ENCODE results near the gene INPP5A. TPM values are rescaled to one million over a fixed set of nuclear protein-coding genes. Genes with fewer than 3 reads are reported as not detected.

The INPP5A gene
- total and polyA plus RNA-seq, 10 of the 15 experiments (the other 5 are each of a cell fraction or from before 2014, with no cell fraction given) = 0.52 to 15.0 (median 6.3) TPM

DNA sequence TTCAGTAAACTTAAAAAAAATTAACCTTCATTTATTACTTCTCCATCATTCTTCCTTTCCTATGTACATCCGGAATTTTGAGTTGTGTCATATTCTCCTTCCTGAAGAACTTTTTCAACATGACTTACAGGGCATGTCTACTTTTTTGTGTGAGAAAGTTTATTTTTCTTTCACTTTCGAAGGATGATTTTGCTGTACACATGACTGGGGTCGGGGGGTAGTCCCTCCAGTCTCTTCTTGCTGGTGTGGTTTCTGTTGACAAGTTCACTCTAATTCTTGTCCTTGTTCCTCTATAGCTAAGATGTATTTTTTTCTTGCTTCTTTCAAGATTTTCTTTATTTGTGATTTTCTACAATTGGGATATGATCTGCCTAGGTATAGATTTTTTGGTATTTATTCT lies 55.8 kb downstream of the INPP5A start (continued):
- TF ChIP-seq, protein P1, sequence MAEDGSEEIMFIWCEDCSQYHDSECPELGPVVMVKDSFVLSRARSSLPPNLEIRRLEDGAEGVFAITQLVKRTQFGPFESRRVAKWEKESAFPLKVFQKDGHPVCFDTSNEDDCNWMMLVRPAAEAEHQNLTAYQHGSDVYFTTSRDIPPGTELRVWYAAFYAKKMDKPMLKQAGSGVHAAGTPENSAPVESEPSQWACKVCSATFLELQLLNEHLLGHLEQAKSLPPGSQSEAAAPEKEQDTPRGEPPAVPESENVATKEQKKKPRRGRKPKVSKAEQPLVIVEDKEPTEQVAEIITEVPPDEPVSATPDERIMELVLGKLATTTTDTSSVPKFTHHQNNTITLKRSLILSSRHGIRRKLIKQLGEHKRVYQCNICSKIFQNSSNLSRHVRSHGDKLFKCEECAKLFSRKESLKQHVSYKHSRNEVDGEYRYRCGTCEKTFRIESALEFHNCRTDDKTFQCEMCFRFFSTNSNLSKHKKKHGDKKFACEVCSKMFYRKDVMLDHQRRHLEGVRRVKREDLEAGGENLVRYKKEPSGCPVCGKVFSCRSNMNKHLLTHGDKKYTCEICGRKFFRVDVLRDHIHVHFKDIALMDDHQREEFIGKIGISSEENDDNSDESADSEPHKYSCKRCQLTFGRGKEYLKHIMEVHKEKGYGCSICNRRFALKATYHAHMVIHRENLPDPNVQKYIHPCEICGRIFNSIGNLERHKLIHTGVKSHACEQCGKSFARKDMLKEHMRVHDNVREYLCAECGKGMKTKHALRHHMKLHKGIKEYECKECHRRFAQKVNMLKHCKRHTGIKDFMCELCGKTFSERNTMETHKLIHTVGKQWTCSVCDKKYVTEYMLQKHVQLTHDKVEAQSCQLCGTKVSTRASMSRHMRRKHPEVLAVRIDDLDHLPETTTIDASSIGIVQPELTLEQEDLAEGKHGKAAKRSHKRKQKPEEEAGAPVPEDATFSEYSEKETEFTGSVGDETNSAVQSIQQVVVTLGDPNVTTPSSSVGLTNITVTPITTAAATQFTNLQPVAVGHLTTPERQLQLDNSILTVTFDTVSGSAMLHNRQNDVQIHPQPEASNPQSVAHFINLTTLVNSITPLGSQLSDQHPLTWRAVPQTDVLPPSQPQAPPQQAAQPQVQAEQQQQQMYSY (CRISPR knock-in tag; IDR thresholded peaks at IDR 0.05) = no peak
- no peak for TF ChIP-seq CHD1 (IDR thresholded peaks at IDR 0.05; ENCODE audit: low read depth, low read length)
- TF ChIP-seq CREM (IDR thresholded peaks at IDR 0.05; ENCODE audit: low read depth) = no peak; the same call in 1 of the 2 replicates
- TF ChIP-seq IKZF1 (conservative IDR thresholded peaks at IDR 0.05) = 0 out of 2 replicates have a peak, but pooled peaks have one; percentile 8
- no peak for TF ChIP-seq MXI1 (IDR thresholded peaks at IDR 0.05; ENCODE audit: low read depth, low read length)
- TF ChIP-seq EZH2 (IDR thresholded peaks at IDR 0.05; ENCODE audit: borderline replicate concordance, control insufficient read depth, low read depth, low read length) = no peak
- TF ChIP-seq, protein P2, sequence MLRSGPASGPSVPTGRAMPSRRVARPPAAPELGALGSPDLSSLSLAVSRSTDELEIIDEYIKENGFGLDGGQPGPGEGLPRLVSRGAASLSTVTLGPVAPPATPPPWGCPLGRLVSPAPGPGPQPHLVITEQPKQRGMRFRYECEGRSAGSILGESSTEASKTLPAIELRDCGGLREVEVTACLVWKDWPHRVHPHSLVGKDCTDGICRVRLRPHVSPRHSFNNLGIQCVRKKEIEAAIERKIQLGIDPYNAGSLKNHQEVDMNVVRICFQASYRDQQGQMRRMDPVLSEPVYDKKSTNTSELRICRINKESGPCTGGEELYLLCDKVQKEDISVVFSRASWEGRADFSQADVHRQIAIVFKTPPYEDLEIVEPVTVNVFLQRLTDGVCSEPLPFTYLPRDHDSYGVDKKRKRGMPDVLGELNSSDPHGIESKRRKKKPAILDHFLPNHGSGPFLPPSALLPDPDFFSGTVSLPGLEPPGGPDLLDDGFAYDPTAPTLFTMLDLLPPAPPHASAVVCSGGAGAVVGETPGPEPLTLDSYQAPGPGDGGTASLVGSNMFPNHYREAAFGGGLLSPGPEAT (IDR thresholded peaks at IDR 0.05; ENCODE audit: low read depth) = peak; percentile 37; the same call in 1 of the 2 replicates
- peak; percentile 81 for TF ChIP-seq RAD51 (IDR thresholded peaks at IDR 0.05)
- TF ChIP-seq, protein P3, sequence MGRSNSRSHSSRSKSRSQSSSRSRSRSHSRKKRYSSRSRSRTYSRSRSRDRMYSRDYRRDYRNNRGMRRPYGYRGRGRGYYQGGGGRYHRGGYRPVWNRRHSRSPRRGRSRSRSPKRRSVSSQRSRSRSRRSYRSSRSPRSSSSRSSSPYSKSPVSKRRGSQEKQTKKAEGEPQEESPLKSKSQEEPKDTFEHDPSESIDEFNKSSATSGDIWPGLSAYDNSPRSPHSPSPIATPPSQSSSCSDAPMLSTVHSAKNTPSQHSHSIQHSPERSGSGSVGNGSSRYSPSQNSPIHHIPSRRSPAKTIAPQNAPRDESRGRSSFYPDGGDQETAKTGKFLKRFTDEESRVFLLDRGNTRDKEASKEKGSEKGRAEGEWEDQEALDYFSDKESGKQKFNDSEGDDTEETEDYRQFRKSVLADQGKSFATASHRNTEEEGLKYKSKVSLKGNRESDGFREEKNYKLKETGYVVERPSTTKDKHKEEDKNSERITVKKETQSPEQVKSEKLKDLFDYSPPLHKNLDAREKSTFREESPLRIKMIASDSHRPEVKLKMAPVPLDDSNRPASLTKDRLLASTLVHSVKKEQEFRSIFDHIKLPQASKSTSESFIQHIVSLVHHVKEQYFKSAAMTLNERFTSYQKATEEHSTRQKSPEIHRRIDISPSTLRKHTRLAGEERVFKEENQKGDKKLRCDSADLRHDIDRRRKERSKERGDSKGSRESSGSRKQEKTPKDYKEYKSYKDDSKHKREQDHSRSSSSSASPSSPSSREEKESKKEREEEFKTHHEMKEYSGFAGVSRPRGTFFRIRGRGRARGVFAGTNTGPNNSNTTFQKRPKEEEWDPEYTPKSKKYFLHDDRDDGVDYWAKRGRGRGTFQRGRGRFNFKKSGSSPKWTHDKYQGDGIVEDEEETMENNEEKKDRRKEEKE (IDR thresholded peaks at IDR 0.05) = no peak
- TF ChIP-seq RFX5 (IDR thresholded peaks at IDR 0.05; ENCODE audit: low read depth, low read length) = no peak
- no peak for TF ChIP-seq ZNF274 (IDR thresholded peaks at IDR 0.05; ENCODE audit: insufficient read depth, insufficient read length)
- TF ChIP-seq, protein P4, sequence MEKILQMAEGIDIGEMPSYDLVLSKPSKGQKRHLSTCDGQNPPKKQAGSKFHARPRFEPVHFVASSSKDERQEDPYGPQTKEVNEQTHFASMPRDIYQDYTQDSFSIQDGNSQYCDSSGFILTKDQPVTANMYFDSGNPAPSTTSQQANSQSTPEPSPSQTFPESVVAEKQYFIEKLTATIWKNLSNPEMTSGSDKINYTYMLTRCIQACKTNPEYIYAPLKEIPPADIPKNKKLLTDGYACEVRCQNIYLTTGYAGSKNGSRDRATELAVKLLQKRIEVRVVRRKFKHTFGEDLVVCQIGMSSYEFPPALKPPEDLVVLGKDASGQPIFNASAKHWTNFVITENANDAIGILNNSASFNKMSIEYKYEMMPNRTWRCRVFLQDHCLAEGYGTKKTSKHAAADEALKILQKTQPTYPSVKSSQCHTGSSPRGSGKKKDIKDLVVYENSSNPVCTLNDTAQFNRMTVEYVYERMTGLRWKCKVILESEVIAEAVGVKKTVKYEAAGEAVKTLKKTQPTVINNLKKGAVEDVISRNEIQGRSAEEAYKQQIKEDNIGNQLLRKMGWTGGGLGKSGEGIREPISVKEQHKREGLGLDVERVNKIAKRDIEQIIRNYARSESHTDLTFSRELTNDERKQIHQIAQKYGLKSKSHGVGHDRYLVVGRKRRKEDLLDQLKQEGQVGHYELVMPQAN (conservative IDR thresholded peaks at IDR 0.05) = no peak
- no peak for TF ChIP-seq CHD2 (IDR thresholded peaks at IDR 0.05; ENCODE audit: borderline replicate concordance, low read depth, low read length)
- TF ChIP-seq RB1 (IDR thresholded peaks at IDR 0.05; ENCODE audit: borderline replicate concordance) = no peak
- TF ChIP-seq, protein P5, sequence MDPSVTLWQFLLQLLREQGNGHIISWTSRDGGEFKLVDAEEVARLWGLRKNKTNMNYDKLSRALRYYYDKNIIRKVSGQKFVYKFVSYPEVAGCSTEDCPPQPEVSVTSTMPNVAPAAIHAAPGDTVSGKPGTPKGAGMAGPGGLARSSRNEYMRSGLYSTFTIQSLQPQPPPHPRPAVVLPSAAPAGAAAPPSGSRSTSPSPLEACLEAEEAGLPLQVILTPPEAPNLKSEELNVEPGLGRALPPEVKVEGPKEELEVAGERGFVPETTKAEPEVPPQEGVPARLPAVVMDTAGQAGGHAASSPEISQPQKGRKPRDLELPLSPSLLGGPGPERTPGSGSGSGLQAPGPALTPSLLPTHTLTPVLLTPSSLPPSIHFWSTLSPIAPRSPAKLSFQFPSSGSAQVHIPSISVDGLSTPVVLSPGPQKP (IDR thresholded peaks at IDR 0.05; ENCODE audit: low read depth, low read length) = no peak
- TF ChIP-seq, protein P6, sequence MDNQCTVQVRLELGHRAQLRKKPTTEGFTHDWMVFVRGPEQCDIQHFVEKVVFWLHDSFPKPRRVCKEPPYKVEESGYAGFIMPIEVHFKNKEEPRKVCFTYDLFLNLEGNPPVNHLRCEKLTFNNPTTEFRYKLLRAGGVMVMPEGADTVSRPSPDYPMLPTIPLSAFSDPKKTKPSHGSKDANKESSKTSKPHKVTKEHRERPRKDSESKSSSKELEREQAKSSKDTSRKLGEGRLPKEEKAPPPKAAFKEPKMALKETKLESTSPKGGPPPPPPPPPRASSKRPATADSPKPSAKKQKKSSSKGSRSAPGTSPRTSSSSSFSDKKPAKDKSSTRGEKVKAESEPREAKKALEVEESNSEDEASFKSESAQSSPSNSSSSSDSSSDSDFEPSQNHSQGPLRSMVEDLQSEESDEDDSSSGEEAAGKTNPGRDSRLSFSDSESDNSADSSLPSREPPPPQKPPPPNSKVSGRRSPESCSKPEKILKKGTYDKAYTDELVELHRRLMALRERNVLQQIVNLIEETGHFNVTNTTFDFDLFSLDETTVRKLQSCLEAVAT (IDR thresholded peaks at IDR 0.05) = 0 out of 2 replicates have a peak, but pooled peaks have one; percentile 26

Data from GM12878 (cell line).